Fibroblast of lung (primary cell): ENCODE measurements around the gene LSM11.

Source experiments
- CTCF ChIP-seq, 2 donors: IDR thresholded peaks in 1 of 2; conservative IDR thresholded peaks in 1 of 2; 1 replicate in 1 of 2; 2 replicates in 1 of 2; pipeline ENCODE4 v1.5.1; 2011 to 2012; ENCODE audit warnings: low read length in 2 of 2, control low read depth in 1 of 2, inconsistent platforms in 1 of 2, low read depth in 1 of 2, mild to moderate bottlenecking in 1 of 2
- EZH2 ChIP-seq: IDR thresholded peaks from 2 replicates; pipeline ENCODE4 v1.5.1; 2012; ENCODE audit warnings: low read length, control low read depth, mild to moderate bottlenecking; ENCODE audit errors: missing control alignments

- no peak for TF ChIP-seq CTCF (conservative IDR thresholded peaks at IDR 0.05 in 1 of 2, IDR thresholded peaks at IDR 0.05 in 1 of 2; ENCODE audit: low read depth in 1 of 2, low read length in 2 of 2)
- no peak for TF ChIP-seq EZH2
Measured at GRCh38 chr5:157758706-157759105, 15.2 kb downstream of the LSM11 start.
